Stimulated activated CD8-positive, alpha-beta memory T cell treated with anti-CD3 and anti-CD28 coated beads, Interleukin-12 subunit alpha, Interleukin-12 subunit beta, amount 100 ng/mL, for 1 hour (primary cell): ENCODE results near the gene SBK1.
"Not testable (repeated sequence)": the region's sequence is repeated elsewhere in the genome, so short reads cannot be mapped to it uniquely, and the experiment has no call there.

Experiments used
- DNase-seq: peaks from one replicate; pipeline ENCODE4 v3.0.0-alpha.2; 2020; ENCODE audit warnings: low read depth

SBK1 gene

DNA sequence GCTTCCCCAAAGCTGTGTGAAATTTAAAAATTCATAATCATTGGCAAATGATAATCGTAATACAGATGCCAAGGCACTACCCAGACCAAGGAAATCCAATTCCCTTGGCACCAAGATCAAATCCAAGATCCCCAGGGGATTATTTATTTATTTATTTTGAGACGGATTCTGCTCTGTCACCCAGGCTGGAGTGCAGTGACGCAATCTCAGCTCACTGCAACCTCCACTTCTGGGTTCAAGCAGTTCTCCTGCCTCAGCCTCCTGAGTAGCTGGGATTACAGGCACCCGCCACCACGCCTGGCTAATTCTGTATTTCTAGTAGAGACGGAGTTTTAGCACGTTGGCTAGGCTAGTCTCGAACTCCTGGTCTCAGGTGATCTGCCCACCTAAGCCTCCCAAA lies 43.4 kb downstream of the SBK1 start:
- DNase-seq: not testable (repeated sequence)

GRCh38 chr16:28336940-28337710 lies 44.8 kb downstream of the SBK1 start:
- DNase-seq: not testable (repeated sequence)

- DNase-seq: not testable (repeated sequence)
These were observed 45.9 kb downstream of the SBK1 start for GRCh38 chr16:28338230-28338629.

GRCh38 chr16:28362600-28362999 lies 70.3 kb downstream of the SBK1 start:
- DNase-seq: not testable (repeated sequence)

DNA sequence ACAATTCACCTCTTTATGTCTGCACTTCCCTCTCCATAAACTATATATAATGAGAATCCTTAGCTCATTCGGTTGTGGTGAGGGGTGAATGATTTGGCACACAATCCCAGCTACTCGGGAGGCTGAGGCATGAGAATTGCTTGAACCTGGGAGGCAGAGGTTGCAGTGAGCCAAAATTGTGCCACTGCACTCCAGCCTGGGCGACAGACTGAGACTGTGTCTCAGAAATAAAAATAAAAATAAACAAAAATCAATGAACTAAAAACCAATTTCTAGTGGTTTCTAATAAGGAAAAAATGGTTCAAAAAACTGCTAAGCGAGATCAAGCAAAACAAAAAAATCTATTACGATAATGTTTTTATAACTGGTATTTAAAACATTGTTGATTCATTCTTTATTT lies 71.1 kb downstream of the SBK1 start, which contains the start of gene NPIPB6:
TSS of gene NPIPB6 (minus strand) at position 101 of the 400 bp plus-strand sequence. CDS start 686 bp downstream, outside the sequence.
- DNase-seq: not testable (repeated sequence)

DNA sequence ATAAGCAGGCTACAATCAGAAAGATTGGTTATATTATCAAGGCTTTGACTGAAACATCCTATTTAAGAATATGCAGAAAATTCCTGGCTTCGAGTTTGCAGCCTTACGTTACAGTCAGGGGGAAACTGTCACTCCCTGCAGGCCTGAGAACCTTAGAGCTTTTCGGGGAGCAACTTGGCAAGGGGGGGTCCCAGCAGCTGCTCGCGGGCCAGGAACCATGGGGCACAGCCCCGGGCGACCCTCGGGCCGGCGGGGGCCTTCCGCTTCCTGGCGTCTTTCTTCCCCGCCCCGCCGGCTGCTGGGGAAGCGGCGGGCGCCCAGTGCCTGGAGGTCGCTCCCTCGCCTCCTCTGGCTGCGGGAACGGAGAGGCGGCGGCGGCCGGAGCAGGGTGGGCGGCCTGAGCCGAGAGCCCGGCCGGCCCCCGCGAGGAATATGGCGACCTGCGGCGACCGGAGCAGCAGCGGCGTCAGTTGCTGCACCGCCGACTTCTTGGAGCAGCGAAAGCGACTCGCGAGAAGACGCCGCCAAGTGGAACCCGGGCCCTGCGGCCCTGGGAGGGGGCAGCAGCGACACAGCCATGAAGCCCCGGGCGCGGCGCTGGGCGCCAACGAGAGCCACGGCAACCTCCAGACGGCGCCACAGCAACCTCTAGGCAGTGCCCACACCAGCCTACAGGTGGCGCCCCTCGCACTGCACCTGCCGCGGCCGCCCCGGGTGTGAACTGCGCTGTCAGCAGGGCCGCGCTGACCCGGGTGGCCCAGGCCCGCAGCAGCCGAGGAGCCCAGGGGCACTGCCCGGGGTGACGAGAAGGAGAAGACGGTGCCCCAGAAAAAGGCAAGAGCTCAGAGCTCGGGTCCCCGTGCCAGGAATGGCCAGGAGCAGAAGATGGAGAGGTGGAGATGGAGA lies 72.2 kb downstream of the SBK1 start:
- DNase-seq: not testable (repeated sequence)

DNA sequence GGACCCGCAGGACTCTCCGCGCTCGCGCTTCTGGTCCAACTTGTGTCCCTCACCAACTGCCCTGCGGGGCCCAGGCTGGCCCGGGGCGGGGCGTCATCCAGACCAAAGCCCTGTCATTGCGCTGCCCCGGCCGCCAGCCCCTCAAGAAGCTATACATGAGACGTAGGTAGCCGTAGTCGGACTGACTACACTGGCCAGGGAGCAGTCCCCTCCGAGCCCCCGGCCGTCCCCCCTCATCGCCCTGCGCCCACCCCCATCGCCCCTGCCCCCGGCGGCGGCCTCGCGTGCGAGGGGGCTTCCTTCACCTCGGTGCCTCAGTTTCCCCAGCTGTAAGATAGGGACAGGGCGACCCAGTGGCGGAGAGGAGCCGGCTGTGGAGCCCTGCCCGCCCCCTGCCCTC lies 75.6 kb downstream of the SBK1 start:
- not testable (repeated sequence) for DNase-seq
